HT-29 (cell line): ENCODE data around the gene IMPDH2. TPM values are rescaled to one million over a fixed set of nuclear protein-coding genes. Genes with fewer than 3 reads are reported as not detected.

Source experiments
- DNase-seq: peaks from one replicate; pipeline ENCODE4 v3.0.0-alpha.2; 2015; ENCODE audit warnings: low spot score
- small RNA-seq: library from RNA; depleted of rRNA; stranded (forward); fragments of <200 nt; gene quantifications from one replicate; pipeline ENCODE3, GENCODE V24; 2014
- total RNA-seq: library from RNA; depleted of rRNA; stranded (reverse); fragments of >200 nt; shearing (Covaris generic); gene quantifications from 2 replicates; pipeline ENCODE4 v1.2.3, GENCODE V29; 2014; rRNA removed

The IMPDH2 gene
- total RNA-seq, 1 experiment from 2014 or later, result 265 TPM

- no peak for DNase-seq
Measured at GRCh38 chr3:48983096-48983495, 46.1 kb downstream of the IMPDH2 start.

DNA sequence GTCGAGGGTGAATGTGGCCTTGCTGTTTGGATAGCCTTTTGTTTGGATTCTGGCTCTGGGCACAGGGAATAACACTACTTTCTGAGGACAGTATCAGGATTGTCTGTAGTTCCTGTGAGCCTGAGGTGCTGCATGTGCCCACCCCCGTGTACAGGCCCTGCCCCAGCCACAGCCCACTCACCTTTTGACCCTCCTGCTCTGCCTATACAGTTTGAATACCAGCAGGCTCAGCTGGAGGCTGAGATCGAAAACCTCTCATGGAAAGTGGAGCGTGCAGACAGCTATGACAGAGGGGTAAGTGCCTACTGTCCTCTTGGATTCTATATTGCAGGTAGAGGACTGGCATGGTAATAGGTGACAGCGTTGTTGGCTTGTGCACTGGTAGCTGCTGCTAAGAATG is 46.5 kb downstream of the IMPDH2 start:
- DNase-seq, result no peak

- no peak for DNase-seq
Measured at GRCh38 chr3:48982016-48982415, 47.2 kb downstream of the IMPDH2 start.

DNA sequence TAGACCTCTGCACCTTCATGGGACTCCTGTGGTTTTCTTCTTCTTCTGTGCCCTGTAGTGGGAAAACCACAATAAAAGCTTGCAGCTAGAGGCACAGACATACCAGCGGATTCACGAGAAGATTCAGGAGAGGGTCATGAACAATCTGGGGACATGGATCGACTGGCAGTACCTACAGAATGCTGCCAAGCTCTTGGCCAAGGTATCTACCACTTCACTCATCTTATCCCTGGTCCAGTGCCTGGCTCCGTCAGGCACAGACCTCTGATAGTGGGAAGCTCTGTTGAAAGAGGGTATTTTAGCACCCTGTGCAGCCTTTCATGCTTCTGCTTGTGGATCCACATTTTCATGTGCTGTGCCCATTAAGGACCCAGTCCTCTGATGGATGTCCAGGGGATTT is 48.9 kb downstream of the IMPDH2 start:
- no peak for DNase-seq

DNA sequence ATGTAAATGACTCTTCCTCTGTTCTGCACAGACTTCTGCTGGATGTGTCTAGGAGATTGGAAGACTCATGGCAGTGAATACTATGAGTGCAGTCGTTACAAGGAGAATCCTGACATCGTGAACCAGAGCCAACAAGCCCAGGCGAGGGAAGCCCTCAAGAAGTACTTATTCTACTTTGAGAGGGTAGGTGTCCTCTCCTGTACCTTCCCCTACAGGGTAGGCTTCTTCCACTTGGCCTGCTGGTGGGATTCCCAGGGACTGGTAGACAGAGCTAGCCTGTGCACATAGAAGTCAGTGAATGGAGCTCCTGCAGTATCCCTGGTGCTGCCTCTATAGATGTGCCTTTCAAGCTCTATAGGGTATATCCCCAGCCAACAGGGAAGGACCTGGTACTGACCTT is 49.7 kb downstream of the IMPDH2 start:
- no peak for DNase-seq

Small RNA genes within 50 kb of the gene (small RNA-seq; reads per million reads assigned to genes)
- 537 reads per million, percentile 99 among the genes with 10 or more reads in this experiment for gene MIR191
- 7.5 reads per million, percentile 86 among the genes with 10 or more reads in this experiment for gene MIR425

Other genes with a start within 250 kb of the IMPDH2 start
- gene PRKAR2A, start 181.5 kb downstream of the IMPDH2 start, total RNA-seq, result 54.9 and 56.2 TPM in 2 replicates
- 9.1 and 11.3 TPM in 2 replicates for gene SLC25A20, start 130.5 kb downstream of the IMPDH2 start, total RNA-seq
- 48.0 and 58.7 TPM in 2 replicates for gene ARIH2, start 110.6 kb downstream of the IMPDH2 start, total RNA-seq
- 61.2 and 67.7 TPM in 2 replicates for gene P4HTM, start 39.2 kb downstream of the IMPDH2 start, total RNA-seq
- 82.3 and 87.1 TPM in 2 replicates for gene WDR6, start 22.0 kb downstream of the IMPDH2 start, total RNA-seq
- 42.2 and 45.4 TPM in 2 replicates for gene DALRD3, start 10.8 kb downstream of the IMPDH2 start, total RNA-seq
- 254 and 271 TPM in 2 replicates for gene NDUFAF3, start 7.3 kb downstream of the IMPDH2 start, total RNA-seq
- gene QRICH1, start 64.7 kb upstream of the IMPDH2 start, total RNA-seq, result 51.6 and 74.4 TPM in 2 replicates
- gene QARS1, start 75.4 kb upstream of the IMPDH2 start, total RNA-seq, result 272 and 291 TPM in 2 replicates
- gene USP19, start 91.4 kb upstream of the IMPDH2 start, total RNA-seq, result 39.3 and 49.3 TPM in 2 replicates
- gene LAMB2, start 103.7 kb upstream of the IMPDH2 start, total RNA-seq, result 49.5 and 56.8 TPM in 2 replicates
- 12.4 and 19.5 TPM in 2 replicates for gene CCDC71, start 136.9 kb upstream of the IMPDH2 start, total RNA-seq
- 0.42 TPM in 1 of 2 replicates, not detected in the other for gene KLHDC8B, start 142.2 kb upstream of the IMPDH2 start, total RNA-seq
- 1.3 and 3.8 TPM in 2 replicates for gene C3orf62, start 247.8 kb upstream of the IMPDH2 start, total RNA-seq